ENCODE data around the gene ELOF1.

GRCh38 chr19:11505032-11505503 is 54.0 kb downstream of the ELOF1 start:
- TF ChIP-seq MAZ (IDR thresholded peaks at IDR 0.05; ENCODE audit: borderline replicate concordance, low read depth, low read length) (no peak), MAX (IDR thresholded peaks at IDR 0.05) (no peak)
